GM10266 (cell line): ENCODE data around the gene OAS1.

Source experiments
- DNase-seq: peaks from one replicate; pipeline ENCODE4 v3.0.0; 2012; ENCODE audit errors: extremely low spot score
- CTCF ChIP-seq: IDR thresholded peaks from 2 replicates; pipeline ENCODE4 v1.5.1; 2012; ENCODE audit warnings: mild to moderate bottlenecking, low read depth; ENCODE audit not compliant: control insufficient read depth, insufficient read depth; ENCODE audit errors: missing control alignments

OAS1 gene

GRCh38 chr12:112961536-112961935, 54.8 kb downstream of the OAS1 start:
- no peak for TF ChIP-seq CTCF
- no peak for DNase-seq

GRCh38 chr12:112962561-112962960, 55.8 kb downstream of the OAS1 start:
- DNase-seq = no peak

GRCh38 chr12:112963227-112963861, 56.6 kb downstream of the OAS1 start:
- TF ChIP-seq CTCF = no peak
- no peak for DNase-seq

More at GRCh38 chr12:112962561-112962960, 55.8 kb downstream of the OAS1 start:
- no peak for TF ChIP-seq CTCF

- no peak for TF ChIP-seq CTCF
- no peak for DNase-seq
Observed at GRCh38 chr12:112964067-112964670, 57.4 kb downstream of the OAS1 start.

GRCh38 chr12:112964915-112965314, 58.2 kb downstream of the OAS1 start:
- TF ChIP-seq CTCF = no peak
- no peak for DNase-seq

- DNase-seq = no peak
- TF ChIP-seq CTCF = no peak
Observed at GRCh38 chr12:112965643-112966042, 58.9 kb downstream of the OAS1 start.

GRCh38 chr12:112967306-112967705, 60.5 kb downstream of the OAS1 start:
- TF ChIP-seq CTCF = no peak
- DNase-seq = no peak
